HepG2 (cell line): Measurements from ENCODE around the gene DNAJB11. TPM values are rescaled to one million over a fixed set of nuclear protein-coding genes. Genes with fewer than 3 reads are reported as not detected.

Experiments used
- ATF3 ChIP-seq: sonication (generic); formaldehyde crosslinking; IDR thresholded peaks from 2 replicates; pipeline ENCODE4 v1.4.0; 2020; ENCODE audit warnings: missing genetic modification reagents
- E2F1 ChIP-seq: sonication (generic); formaldehyde crosslinking; IDR thresholded peaks from 2 replicates; pipeline ENCODE4 v1.5.0; 2020; ENCODE audit warnings: missing genetic modification reagents
- ELF1 ChIP-seq: sonication (generic); formaldehyde crosslinking; IDR thresholded peaks from 2 replicates; pipeline ENCODE4 v1.4.0; 2020; ENCODE audit warnings: missing genetic modification reagents
- FOXJ3 ChIP-seq: sonication (generic); formaldehyde crosslinking; IDR thresholded peaks from 2 replicates; pipeline ENCODE4 v1.4.0; 2020; ENCODE audit warnings: missing genetic modification reagents, mild to moderate bottlenecking, borderline replicate concordance
- GPBP1L1 ChIP-seq: sonication (generic); formaldehyde crosslinking; IDR thresholded peaks from 2 replicates; pipeline ENCODE4 v1.5.0; 2020; ENCODE audit warnings: mild to moderate bottlenecking, missing genetic modification reagents
- HMGXB4 ChIP-seq, 2 experiments: sonication (generic) in 1 of 2; formaldehyde crosslinking in 1 of 2; IDR thresholded peaks; 2 replicates each; pipeline versions ENCODE4 v1.4.0 to v1.6.1; 2018 to 2020; ENCODE audit warnings: missing genetic modification reagents in 2 of 2, borderline replicate concordance in 1 of 2, low read depth in 1 of 2, mild to moderate bottlenecking in 1 of 2, missing biosample characterization in 1 of 2
- JDP2 ChIP-seq: sonication (generic); formaldehyde crosslinking; IDR thresholded peaks from 2 replicates; pipeline ENCODE4 v1.8.1; 2022; ENCODE audit warnings: missing genetic modification reagents, borderline replicate concordance
- JUND ChIP-seq: sonication (generic); formaldehyde crosslinking; IDR thresholded peaks from 2 replicates; pipeline ENCODE4 v1.8.0; 2022; ENCODE audit warnings: mild to moderate bottlenecking, missing genetic modification reagents
- MEF2D ChIP-seq: sonication (generic); formaldehyde crosslinking; IDR thresholded peaks from 2 replicates; pipeline ENCODE4 v1.5.1; 2020; ENCODE audit warnings: mild to moderate bottlenecking, missing genetic modification reagents
- MLX ChIP-seq: IDR thresholded peaks from 2 replicates; pipeline ENCODE4 v1.6.1; 2016
- PAWR ChIP-seq: sonication (generic); formaldehyde crosslinking; IDR thresholded peaks from 2 replicates; pipeline ENCODE4 v1.4.0; 2020; ENCODE audit warnings: missing genetic modification reagents, mild to moderate bottlenecking, borderline replicate concordance
- SKIL ChIP-seq: sonication (generic); formaldehyde crosslinking; IDR thresholded peaks from 2 replicates; pipeline ENCODE4 v1.8.0; 2022; ENCODE audit warnings: missing genetic modification reagents, mild to moderate bottlenecking, moderate library complexity, borderline replicate concordance
- STAG1 ChIP-seq: sonication (generic); formaldehyde crosslinking; IDR thresholded peaks from 2 replicates; pipeline ENCODE4 v1.4.0; 2020; ENCODE audit warnings: missing genetic modification reagents
- TMF1 ChIP-seq: sonication (generic); formaldehyde crosslinking; IDR thresholded peaks from 2 replicates; pipeline ENCODE4 v1.8.1; 2022; ENCODE audit warnings: low read depth, missing genetic modification reagents
- ZBTB25 ChIP-seq: IDR thresholded peaks from 2 replicates; pipeline ENCODE4 v1.6.1; 2018; ENCODE audit warnings: missing genetic modification reagents
- ZNF317 ChIP-seq: sonication (generic); formaldehyde crosslinking; IDR thresholded peaks from 2 replicates; pipeline ENCODE4 v1.5.0; 2020; ENCODE audit warnings: mild to moderate bottlenecking, missing genetic modification reagents
- ZNF34 ChIP-seq: sonication (generic); formaldehyde crosslinking; IDR thresholded peaks from 2 replicates; pipeline ENCODE4 v1.4.0; 2020; ENCODE audit warnings: mild to moderate bottlenecking, missing genetic modification reagents, borderline replicate concordance
- ZNF44 ChIP-seq: sonication (generic); formaldehyde crosslinking; IDR thresholded peaks from 2 replicates; pipeline ENCODE4 v1.5.1; 2020; ENCODE audit warnings: mild to moderate bottlenecking, missing genetic modification reagents
- ZNF766 ChIP-seq: sonication (generic); formaldehyde crosslinking; IDR thresholded peaks from 2 replicates; pipeline ENCODE4 v1.5.0; 2020; ENCODE audit warnings: missing genetic modification reagents, borderline replicate concordance
- polyA plus RNA-seq, 8 experiments: library from polyadenylated mRNA; depleted of rRNA in 3 of 8; stranded (reverse) in 7 of 8; unstranded in 1 of 8; fragments of >200 nt; fragmentation: Illumina TruSeq in 4 of 8; extraction: Trizol in 4 of 8; gene quantifications; 2 replicates each; pipeline versions ENCODE4 v1.2.1 to v1.2.3, GENCODE V29; 2011 to 2016; ENCODE audit warnings: low read depth in 4 of 8, missing spikeins in 1 of 8, mixed read lengths in 1 of 8; ENCODE audit not compliant: insufficient read depth in 1 of 8
- total RNA-seq, 5 experiments: library from RNA; depleted of rRNA; stranded (reverse); fragments of >200 nt; fragmentation: Illumina TruSeq; extraction: Trizol; gene quantifications; 2 replicates each; pipeline ENCODE4 v1.2.3, GENCODE V29; 2016; ENCODE audit warnings: low read depth in 1 of 5

Gene DNAJB11
- total and polyA plus RNA-seq, 2 of the 13 experiments (the other 11 are each of a cell fraction or from before 2014, with no cell fraction given) = 41.0 to 132 TPM

GRCh38 chr3:186614597-186615483 lies 44.3 kb downstream of the DNAJB11 start (continued):
- TF ChIP-seq MLX (CRISPR knock-in tag) (peak; percentile 18; the same call in 1 of the 2 replicates), GPBP1L1 (CRISPR knock-in tag) (no peak), JUND (no peak), ZNF766 (CRISPR knock-in tag) (peak; percentile 70; the same call in 1 of the 2 replicates), FOXJ3 (CRISPR knock-in tag) (no peak), E2F1 (CRISPR knock-in tag) (no peak), PAWR (peak; percentile 68; the same call in 1 of the 2 replicates), ZNF44 (CRISPR knock-in tag) (no peak), ZNF317 (CRISPR knock-in tag) (0 out of 2 replicates have a peak, but pooled peaks have one; percentile 8), SKIL (CRISPR knock-in tag) (0 out of 2 replicates have a peak, but pooled peaks have one; percentile 30), MEF2D (CRISPR knock-in tag) (peak; percentile 35; the same call in 1 of the 2 replicates), ATF3 (no peak), TMF1 (CRISPR knock-in tag) (peak; percentile 6; the same call in 1 of the 2 replicates), JDP2 (CRISPR knock-in tag) (no peak), STAG1 (peak; percentile 65), ZBTB25 (CRISPR knock-in tag) (0 out of 2 replicates have a peak, but pooled peaks have one; percentile 31), ZNF34 (CRISPR knock-in tag) (peak; percentile 91; the same call in 1 of the 2 replicates), ELF1 (CRISPR knock-in tag) (0 out of 2 replicates have a peak, but pooled peaks have one; percentile 17), HMGXB4 (CRISPR knock-in tag; IDR thresholded peaks at IDR 0.05; ENCODE audit: borderline replicate concordance in 1 of 2, low read depth in 1 of 2) (peak; percentile 71 to 84; a peak in 3 of 4 replicates)
